HG03196 (cell line): ENCODE measurements around the gene KLF14.
"Not testable (repeated sequence)": the region's sequence is repeated elsewhere in the genome, so short reads cannot be mapped to it uniquely, and the experiment has no call there.

ENCODE experiments used
- ATAC-seq: cut with Tn5 transposase; IDR thresholded peaks from one replicate; pipeline ENCODE4 v1.9.1; 2021; ENCODE audit not compliant: unreplicated experiment

KLF14 gene

GRCh38 chr7:130733931-130734814, at the start of gene KLF14:
KLF14 (minus strand) TSS chr7:130734207; CDS start chr7:130734033, 174 bp downstream.
- no peak for ATAC-seq

- no peak for ATAC-seq
These were observed 47.3 kb upstream of the KLF14 start for GRCh38 chr7:130781346-130781745.

GRCh38 chr7:130777426-130777825, 43.4 kb upstream of the KLF14 start:
- ATAC-seq: no peak

- ATAC-seq: not testable (repeated sequence)
These were observed 38.4 kb upstream of the KLF14 start for GRCh38 chr7:130772456-130772855.

- ATAC-seq: no peak
These were observed 34.8 kb upstream of the KLF14 start for GRCh38 chr7:130768854-130769253.

GRCh38 chr7:130764569-130764968, 30.6 kb upstream of the KLF14 start:
- ATAC-seq: not testable (repeated sequence)

- ATAC-seq: no peak
These were observed 24.5 kb upstream of the KLF14 start for GRCh38 chr7:130758429-130759056.

GRCh38 chr7:130756316-130756715, 22.3 kb upstream of the KLF14 start:
- no peak for ATAC-seq

- no peak for ATAC-seq
These were observed 18.4 kb upstream of the KLF14 start for GRCh38 chr7:130752424-130752823.

GRCh38 chr7:130750755-130751154, 16.7 kb upstream of the KLF14 start:
- no peak for ATAC-seq

- no peak for ATAC-seq
These were observed 14.8 kb upstream of the KLF14 start for GRCh38 chr7:130748531-130749389.

GRCh38 chr7:130741331-130741995, 7.5 kb upstream of the KLF14 start:
- ATAC-seq: no peak

GRCh38 chr7:130740606-130741005, 6.6 kb upstream of the KLF14 start:
- ATAC-seq: no peak

GRCh38 chr7:130736298-130736900, 2.4 kb upstream of the KLF14 start:
- no peak for ATAC-seq

- ATAC-seq: no peak
These were observed 1.1 kb upstream of the KLF14 start for GRCh38 chr7:130734815-130735716.

GRCh38 chr7:130732980-130733930, 752 bp downstream of the KLF14 start:
- ATAC-seq: no peak

GRCh38 chr7:130723784-130724183, 10.2 kb downstream of the KLF14 start:
- no peak for ATAC-seq
